NCI-H2171 (cell line): ENCODE results near the gene SLC25A11.

Experiments used
- DNase-seq: peaks from one replicate; lab custom pipeline; 2025; lab: John Stamatoyannopoulos, UW

SLC25A11 gene

GRCh38 chr17:4966844-4967538 is 27.1 kb upstream of the SLC25A11 start:
- DNase-seq = peak; percentile 97

DNA sequence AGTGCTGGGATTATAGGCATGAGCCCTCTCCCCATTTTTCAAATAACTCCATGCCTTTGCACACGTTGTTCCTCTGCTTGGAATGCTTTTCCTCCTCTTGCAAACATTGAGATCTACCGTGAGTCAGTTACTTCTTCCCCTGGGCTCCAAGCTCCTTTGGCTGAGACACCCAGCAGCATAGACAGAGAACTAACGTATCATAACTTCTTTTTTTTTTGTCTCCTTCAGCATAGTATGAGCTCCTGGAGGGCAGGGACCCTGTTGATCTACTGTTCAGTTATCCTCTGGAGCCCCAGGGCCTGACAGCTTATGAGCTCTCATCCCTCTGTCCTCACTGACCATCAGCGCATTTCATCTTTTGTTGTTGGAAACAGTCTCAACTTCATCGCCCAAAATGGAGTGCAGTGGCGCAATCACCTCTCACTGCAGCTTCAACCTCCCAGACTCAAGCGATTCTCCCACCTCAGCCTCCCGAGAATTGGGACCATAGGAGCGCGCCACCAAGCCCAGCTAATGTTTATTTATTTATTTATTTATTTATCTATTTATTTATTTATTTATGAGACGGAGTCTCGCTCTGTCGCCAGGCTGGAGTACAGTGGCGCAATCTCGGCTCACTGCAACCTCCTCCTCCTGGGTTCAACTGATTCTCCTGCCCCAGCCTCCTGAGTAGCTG is 25.6 kb upstream of the SLC25A11 start:
- DNase-seq = no peak

DNA sequence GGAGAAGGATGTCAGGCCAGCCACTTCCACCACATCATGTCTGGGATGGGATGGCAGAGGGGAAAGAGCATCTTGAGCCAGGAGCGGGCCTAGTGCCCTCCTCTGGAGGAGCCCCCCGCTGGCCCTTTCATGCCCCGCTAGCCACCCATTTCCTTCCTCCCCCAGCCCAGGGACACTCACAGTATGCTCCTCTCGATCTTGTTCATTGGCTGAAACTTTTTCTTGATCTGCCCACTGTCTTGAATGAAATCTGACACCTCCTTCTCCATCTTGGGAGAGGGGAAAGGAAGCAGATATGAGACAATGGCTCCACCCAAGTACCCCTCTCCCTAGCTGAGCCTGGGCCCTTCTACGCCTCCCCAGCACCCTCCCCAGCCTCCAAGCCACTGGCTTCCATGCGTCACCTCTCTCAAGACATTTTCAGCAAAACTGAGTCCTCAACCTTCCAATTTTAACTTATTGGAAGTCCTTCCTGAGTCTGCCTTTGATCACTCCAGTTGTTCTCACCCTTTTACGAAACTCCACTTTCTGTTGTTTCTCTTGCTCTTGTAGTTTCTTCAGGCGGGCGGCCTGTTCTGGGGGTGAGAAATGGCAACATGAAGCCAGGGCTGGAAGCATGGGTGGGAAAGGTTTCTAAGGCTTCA is 20.6 kb upstream of the SLC25A11 start:
- DNase-seq = no peak

GRCh38 chr17:4959261-4959965 is 19.6 kb upstream of the SLC25A11 start:
- DNase-seq = no peak

DNA sequence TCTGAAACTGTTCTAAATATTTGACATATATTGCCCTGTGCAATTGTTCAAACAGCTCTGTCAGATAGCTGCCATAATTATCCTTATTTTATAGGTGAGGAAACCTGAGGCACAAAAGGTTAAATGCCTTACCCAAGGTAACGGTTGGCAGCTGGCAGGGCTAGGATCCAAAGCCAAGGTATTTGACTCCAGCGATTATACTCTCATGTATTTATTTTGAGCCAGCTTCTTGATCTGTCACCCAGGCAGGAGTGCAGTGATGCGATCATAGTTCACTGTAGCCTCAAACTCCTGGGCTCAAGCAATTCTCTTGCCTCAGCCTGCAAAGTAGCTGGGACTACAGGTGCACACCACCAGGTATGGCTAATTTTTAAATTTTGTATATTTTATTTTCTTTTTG is 18.3 kb upstream of the SLC25A11 start:
- DNase-seq = no peak

- DNase-seq = no peak
These were observed 16.7 kb upstream of the SLC25A11 start for GRCh38 chr17:4956493-4957061.

GRCh38 chr17:4955091-4955490 is 15.2 kb upstream of the SLC25A11 start:
- DNase-seq = no peak

- DNase-seq = no peak
These were observed 13.7 kb upstream of the SLC25A11 start for GRCh38 chr17:4953451-4953961.

DNA sequence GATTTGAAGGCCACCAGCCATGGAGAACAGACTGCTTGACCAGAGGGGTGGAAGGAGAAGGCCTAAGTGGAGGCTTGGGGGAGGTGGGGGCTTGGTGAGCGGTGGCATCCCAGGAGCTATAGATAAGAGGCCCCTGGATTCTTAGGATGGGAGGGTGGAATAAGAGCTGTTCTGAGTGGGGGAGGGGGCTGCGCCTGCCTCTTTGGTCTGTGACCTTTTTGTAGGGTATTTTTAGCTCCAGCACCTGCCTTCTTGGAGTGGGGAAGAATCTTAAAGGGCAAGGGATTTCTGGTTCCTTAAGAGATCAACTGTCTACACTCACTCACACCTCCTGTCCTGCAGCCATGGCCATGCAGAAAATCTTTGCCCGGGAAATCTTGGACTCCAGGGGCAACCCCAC is 11.6 kb upstream of the SLC25A11 start:
- no peak for DNase-seq

- DNase-seq = no peak
These were observed 10.9 kb upstream of the SLC25A11 start, which contains the start of gene ENO3 for GRCh38 chr17:4950746-4951204. Gene ENO3, plus strand, starts transcription at chr17:4951119. Its CDS starts 711 bp downstream, at chr17:4951830.

- no peak for DNase-seq
These were observed 10.4 kb upstream of the SLC25A11 start for GRCh38 chr17:4950075-4950745.

GRCh38 chr17:4949321-4950074 is 9.7 kb upstream of the SLC25A11 start:
- DNase-seq = peak; percentile 59

DNA sequence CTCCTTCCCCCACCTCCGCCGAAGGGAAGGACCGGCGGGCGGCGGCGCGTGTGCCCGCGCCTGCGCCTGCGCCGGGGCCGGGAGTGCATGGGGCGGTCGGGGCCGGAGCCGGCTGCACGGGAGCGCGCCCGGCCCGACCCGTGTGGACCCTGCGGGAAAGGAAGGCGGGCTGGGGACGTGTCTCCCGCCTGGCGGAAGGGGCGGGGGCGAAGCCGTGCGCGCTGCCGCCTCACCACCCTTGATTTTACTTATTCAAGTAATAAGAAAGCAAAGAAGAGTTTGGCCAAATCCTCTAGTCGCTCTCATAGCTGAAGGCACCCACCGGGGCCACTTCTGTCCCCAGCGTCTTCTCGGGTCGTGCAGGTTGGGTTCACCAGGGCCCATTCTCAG is 9.1 kb upstream of the SLC25A11 start:
- peak; percentile 80 for DNase-seq

DNA sequence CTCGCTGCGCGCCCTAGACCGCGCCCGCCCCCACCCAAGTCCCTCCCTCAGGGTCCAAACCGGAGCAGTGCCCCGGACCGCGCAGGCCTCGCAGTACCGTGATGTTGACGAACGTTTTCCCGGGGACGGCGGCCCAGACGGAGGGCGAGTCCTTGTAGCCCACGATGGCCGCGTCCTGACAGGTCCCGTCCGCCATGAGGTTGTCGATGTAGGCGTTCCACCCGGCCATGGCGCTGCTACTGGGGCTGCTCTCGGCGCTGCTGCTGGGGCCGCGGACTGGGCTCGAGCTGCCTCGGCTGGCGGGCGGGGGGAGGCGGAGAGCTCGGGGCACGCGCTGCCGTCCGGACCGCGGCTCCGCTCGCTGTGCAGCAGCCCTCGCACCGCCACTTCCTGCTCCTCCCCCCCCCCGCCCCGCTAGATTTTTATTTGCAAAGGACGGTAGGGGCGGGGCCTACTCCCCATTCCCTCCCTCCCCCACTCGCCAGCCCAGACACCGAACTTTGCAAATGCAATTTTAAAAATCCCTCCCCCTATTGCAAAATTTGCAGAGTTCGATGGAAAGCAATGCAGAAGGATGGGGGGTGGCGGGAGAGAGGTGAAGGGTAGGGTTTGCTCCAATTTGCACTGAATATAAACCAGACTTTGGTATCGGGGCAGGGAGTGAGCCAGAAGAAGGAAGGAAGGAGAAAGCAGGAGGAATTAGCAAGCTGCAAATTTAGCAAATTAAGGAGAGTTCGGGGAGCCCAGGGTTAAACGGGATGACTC is 8.5 kb upstream of the SLC25A11 start, which contains the start of gene PFN1:
PFN1 (minus strand) TSS at position 365 of the 765 bp plus-strand sequence; CDS start at position 229, 136 bp downstream.
- DNase-seq = peak; percentile 79

DNA sequence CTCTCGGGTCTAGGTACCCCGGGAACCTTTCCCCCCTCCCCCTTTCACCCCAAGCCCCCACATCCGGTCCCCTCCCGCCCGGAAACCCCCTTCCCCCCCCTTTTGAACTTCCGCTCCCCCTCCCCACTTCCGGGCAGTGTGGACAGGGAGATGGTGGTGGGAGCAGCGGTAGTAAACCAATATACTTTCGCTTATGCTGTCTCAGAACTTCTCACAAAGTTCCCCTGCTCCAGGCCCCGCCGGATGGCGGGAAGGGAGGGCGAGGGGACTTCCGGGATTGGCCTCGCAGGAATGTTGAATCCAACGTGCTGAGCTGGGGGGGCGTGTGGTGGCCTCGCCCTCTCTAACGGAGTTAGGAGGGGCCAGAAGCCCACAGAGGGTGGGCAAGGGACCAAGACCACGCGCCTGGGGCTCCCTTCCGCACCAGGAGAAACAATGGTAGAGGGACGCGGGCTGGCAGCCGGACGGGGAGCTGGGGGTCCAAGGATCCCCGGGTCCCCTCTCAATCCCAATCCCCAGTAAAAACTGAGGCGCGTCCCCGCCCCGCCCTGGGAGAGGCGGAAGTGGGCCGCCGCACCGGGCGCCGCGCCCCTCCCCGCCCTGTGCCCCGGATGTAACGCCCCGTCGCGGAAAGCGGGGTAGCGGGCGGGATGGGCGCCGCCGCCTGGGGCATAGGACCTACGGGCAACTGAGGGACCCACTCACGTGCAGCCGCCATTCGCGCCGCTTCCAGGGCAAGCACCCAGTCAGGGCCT is 7.7 kb upstream of the SLC25A11 start:
- peak; percentile 56 for DNase-seq

GRCh38 chr17:4947010-4947410 is 7.2 kb upstream of the SLC25A11 start:
- DNase-seq = no peak

DNA sequence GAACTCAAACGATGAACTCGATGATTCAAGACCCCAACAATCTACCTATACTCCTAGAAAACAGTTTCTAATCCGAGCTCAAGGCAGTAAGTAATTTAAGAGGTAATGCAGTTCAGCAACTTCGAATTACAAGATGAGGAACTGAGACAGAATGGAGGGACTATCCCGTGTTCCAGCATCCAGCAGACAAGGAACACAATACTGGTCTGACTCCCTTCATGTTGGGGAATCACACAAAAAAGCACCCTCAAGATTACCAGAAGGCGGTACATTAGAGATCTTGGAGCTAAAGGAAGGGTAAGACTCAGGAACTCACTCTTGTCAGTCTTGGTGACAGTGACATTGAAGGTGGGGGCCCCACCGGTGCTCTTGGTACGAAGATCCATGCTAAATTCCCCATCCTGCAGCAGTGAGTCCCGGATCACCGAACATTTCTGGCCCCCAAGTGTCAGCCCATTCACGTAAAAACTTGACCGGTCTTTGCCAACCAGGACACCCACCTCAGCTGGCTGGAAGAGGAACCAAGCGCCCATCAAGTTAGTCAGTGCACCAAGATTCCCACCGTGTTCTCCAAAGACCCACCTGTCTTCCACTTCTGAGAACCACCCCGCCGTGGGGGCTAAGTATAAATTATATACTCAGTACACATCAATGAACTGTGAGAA is 6.6 kb upstream of the SLC25A11 start:
- no peak for DNase-seq

DNA sequence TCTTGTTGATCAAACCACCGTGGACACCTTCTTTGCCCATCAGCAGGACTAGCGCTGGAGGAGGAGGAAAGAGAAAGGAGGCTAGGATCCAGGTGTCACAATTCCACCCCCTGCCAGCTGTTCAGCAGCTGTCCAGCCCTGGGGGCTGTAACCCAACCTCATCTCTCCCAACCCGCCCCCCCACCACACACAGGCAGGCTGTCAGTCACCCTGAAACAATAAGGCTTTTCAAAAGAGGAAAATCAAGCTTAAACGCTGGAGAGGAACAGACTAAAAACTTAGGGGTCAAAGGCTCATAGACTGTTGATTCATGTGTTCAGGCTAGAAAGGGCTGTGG is 6.1 kb upstream of the SLC25A11 start:
- DNase-seq = no peak
